IPS-NIHi11 (cell line): ENCODE results near the gene ZCWPW2.

Experiments used
- DNase-seq: peaks from one replicate; pipeline ENCODE4 v3.0.0; 2012; ENCODE audit warnings: mixed read lengths, low spot score

The ZCWPW2 gene

GRCh38 chr3:28348629-28349468, at the start of gene ZCWPW2, which contains the start of gene AZI2:
Gene ZCWPW2, plus strand, starts transcription at chr3:28348721. Its CDS starts 64,348 bp downstream, at chr3:28413069.
Gene AZI2, minus strand, starts transcription at chr3:28348824. Its CDS starts 8,207 bp downstream, at chr3:28340617.
- peak; percentile 83 for DNase-seq

GRCh38 chr3:28299705-28300104, 48.8 kb upstream of the ZCWPW2 start:
- DNase-seq = no peak

- DNase-seq = no peak
Measured at GRCh38 chr3:28300345-28300962, 48.1 kb upstream of the ZCWPW2 start.

- DNase-seq = no peak
Measured at GRCh38 chr3:28301688-28302087, 46.8 kb upstream of the ZCWPW2 start.

- DNase-seq = no peak
Measured at GRCh38 chr3:28308196-28308595, 40.3 kb upstream of the ZCWPW2 start.

- no peak for DNase-seq
Measured at GRCh38 chr3:28315711-28316110, 32.8 kb upstream of the ZCWPW2 start.

GRCh38 chr3:28316226-28316625, 32.3 kb upstream of the ZCWPW2 start:
- DNase-seq = no peak

GRCh38 chr3:28317438-28318022, 31.0 kb upstream of the ZCWPW2 start:
- peak; percentile 63 for DNase-seq

GRCh38 chr3:28320981-28321380, 27.5 kb upstream of the ZCWPW2 start:
- DNase-seq = no peak

GRCh38 chr3:28322464-28322863, 26.1 kb upstream of the ZCWPW2 start:
- no peak for DNase-seq

GRCh38 chr3:28326458-28326926, 22.0 kb upstream of the ZCWPW2 start:
- no peak for DNase-seq

GRCh38 chr3:28328188-28329151, 20.1 kb upstream of the ZCWPW2 start:
- DNase-seq = no peak

- DNase-seq = no peak
Measured at GRCh38 chr3:28334552-28334951, 14.0 kb upstream of the ZCWPW2 start.

- DNase-seq = no peak
Measured at GRCh38 chr3:28335246-28335645, 13.3 kb upstream of the ZCWPW2 start.

- DNase-seq = no peak
Measured at GRCh38 chr3:28337230-28337629, 11.3 kb upstream of the ZCWPW2 start.

- DNase-seq = no peak
Measured at GRCh38 chr3:28343144-28343543, 5.4 kb upstream of the ZCWPW2 start.

GRCh38 chr3:28345690-28346089, 2.8 kb upstream of the ZCWPW2 start:
- no peak for DNase-seq

- DNase-seq = peak; percentile 2
Measured at GRCh38 chr3:28347374-28348264, 902 bp upstream of the ZCWPW2 start.

GRCh38 chr3:28348265-28348628, 274 bp upstream of the ZCWPW2 start:
- DNase-seq = no peak

- no peak for DNase-seq
Measured at GRCh38 chr3:28349469-28350000, 1.0 kb downstream of the ZCWPW2 start.
